Keratinocyte (primary cell): ENCODE measurements around the gene CCDC38.

Source experiments
- EZH2 ChIP-seq: IDR thresholded peaks from one replicate; pipeline ENCODE4 v1.6.1; 2012; ENCODE audit warnings: inconsistent platforms, mild to moderate bottlenecking, low read length, moderate library complexity
- TF ChIP-seq, protein P1 (sequence below), 3 experiments: IDR thresholded peaks in 1 of 3; conservative IDR thresholded peaks in 1 of 3; optimal IDR thresholded peaks in 1 of 3; 2 replicates in 2 of 3; 3 replicates in 1 of 3; pipeline versions ENCODE3 to v1.5.1; 2011; ENCODE audit warnings: low read length in 3 of 3, mild to moderate bottlenecking in 3 of 3, moderate library complexity in 2 of 3, control low read depth in 1 of 3, inconsistent platforms in 1 of 3; ENCODE audit not compliant: insufficient read depth in 2 of 3; ENCODE audit errors: extremely low read depth in 1 of 3

GRCh38 chr12:95851606-95852005 is 90.8 kb downstream of the CCDC38 start:
- TF ChIP-seq, protein P1, sequence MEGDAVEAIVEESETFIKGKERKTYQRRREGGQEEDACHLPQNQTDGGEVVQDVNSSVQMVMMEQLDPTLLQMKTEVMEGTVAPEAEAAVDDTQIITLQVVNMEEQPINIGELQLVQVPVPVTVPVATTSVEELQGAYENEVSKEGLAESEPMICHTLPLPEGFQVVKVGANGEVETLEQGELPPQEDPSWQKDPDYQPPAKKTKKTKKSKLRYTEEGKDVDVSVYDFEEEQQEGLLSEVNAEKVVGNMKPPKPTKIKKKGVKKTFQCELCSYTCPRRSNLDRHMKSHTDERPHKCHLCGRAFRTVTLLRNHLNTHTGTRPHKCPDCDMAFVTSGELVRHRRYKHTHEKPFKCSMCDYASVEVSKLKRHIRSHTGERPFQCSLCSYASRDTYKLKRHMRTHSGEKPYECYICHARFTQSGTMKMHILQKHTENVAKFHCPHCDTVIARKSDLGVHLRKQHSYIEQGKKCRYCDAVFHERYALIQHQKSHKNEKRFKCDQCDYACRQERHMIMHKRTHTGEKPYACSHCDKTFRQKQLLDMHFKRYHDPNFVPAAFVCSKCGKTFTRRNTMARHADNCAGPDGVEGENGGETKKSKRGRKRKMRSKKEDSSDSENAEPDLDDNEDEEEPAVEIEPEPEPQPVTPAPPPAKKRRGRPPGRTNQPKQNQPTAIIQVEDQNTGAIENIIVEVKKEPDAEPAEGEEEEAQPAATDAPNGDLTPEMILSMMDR (optimal IDR thresholded peaks at IDR 0.05 in 1 of 3, IDR thresholded peaks at IDR 0.05 in 1 of 3, conservative IDR thresholded peaks at IDR 0.05 in 1 of 3; ENCODE audit: extremely low read depth in 1 of 3, insufficient read depth in 2 of 3, low read length in 3 of 3): no peak
- no peak for TF ChIP-seq EZH2
